ENCODE results near the gene ATOX1.

- no peak for TF ChIP-seq ZNF462 (CRISPR knock-in tag; IDR thresholded peaks at IDR 0.05)
- TF ChIP-seq EZH2 (IDR thresholded peaks at IDR 0.05; ENCODE audit: low read depth, unreplicated experiment): no peak
- TF ChIP-seq EZH2phosphoT487 (IDR thresholded peaks at IDR 0.05; ENCODE audit: unreplicated experiment): no peak
- no peak for TF ChIP-seq REST (IDR thresholded peaks at IDR 0.05; ENCODE audit: unreplicated experiment)
- no peak for TF ChIP-seq POLR2AphosphoS5 (IDR thresholded peaks at IDR 0.05; ENCODE audit: low read depth)
- TF ChIP-seq, protein P1, sequence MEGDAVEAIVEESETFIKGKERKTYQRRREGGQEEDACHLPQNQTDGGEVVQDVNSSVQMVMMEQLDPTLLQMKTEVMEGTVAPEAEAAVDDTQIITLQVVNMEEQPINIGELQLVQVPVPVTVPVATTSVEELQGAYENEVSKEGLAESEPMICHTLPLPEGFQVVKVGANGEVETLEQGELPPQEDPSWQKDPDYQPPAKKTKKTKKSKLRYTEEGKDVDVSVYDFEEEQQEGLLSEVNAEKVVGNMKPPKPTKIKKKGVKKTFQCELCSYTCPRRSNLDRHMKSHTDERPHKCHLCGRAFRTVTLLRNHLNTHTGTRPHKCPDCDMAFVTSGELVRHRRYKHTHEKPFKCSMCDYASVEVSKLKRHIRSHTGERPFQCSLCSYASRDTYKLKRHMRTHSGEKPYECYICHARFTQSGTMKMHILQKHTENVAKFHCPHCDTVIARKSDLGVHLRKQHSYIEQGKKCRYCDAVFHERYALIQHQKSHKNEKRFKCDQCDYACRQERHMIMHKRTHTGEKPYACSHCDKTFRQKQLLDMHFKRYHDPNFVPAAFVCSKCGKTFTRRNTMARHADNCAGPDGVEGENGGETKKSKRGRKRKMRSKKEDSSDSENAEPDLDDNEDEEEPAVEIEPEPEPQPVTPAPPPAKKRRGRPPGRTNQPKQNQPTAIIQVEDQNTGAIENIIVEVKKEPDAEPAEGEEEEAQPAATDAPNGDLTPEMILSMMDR (conservative IDR thresholded peaks at IDR 0.05; ENCODE audit: low read depth in 2 of 2): no peak; a peak in 1 of 4 replicates
- no peak for TF ChIP-seq CREB1 (CRISPR knock-in tag; IDR thresholded peaks at IDR 0.05; ENCODE audit: low read depth)
Measured at GRCh38 chr5:151740958-151741373, 17.5 kb downstream of the ATOX1 start.

Measured in GM23338 (cell line).